BLaER1 treated with 17β-estradiol and CSF1 and Interleukin-3, amounts not matched to agents 10 nM and 100 nM (cell line): ENCODE results near the gene GPR62.

Source experiments
- H3K27ac ChIP-seq, 11 experiments: shearing (Covaris generic); formaldehyde crosslinking; 2 replicates each; pipeline ENCODE4 v1.8.1; 2022
- H3K27me3 ChIP-seq, 11 experiments: shearing (Covaris generic); formaldehyde crosslinking; 2 replicates each; pipeline ENCODE4 v1.8.1; 2022
- H3K36me3 ChIP-seq, 11 experiments: shearing (Covaris generic); formaldehyde crosslinking; 2 replicates each; pipeline ENCODE4 v1.8.1; 2022
- H3K4me1 ChIP-seq, 10 experiments: shearing (Covaris generic); formaldehyde crosslinking; 2 replicates each; pipeline ENCODE4 v1.8.1; 2022
- H3K4me2 ChIP-seq, 11 experiments: shearing (Covaris generic); formaldehyde crosslinking; 2 replicates each; pipeline ENCODE4 v1.8.1; 2022
- H3K4me3 ChIP-seq, 10 experiments: shearing (Covaris generic); formaldehyde crosslinking; 2 replicates each; pipeline ENCODE4 v1.8.1; 2022
- H3K9ac ChIP-seq, 11 experiments: shearing (Covaris generic); formaldehyde crosslinking; 2 replicates each; pipeline ENCODE4 v1.8.1; 2022
- H3K9me3 ChIP-seq, 11 experiments: shearing (Covaris generic); formaldehyde crosslinking; replicated peaks in 1 of 11; 2 replicates each; pipeline ENCODE4 v1.8.1; 2022
- H4K20me1 ChIP-seq, 11 experiments: shearing (Covaris generic); formaldehyde crosslinking; 2 replicates each; pipeline ENCODE4 v1.8.1; 2022
- Cebpa-rat ChIP-seq, 11 experiments: shearing (Covaris generic); IDR thresholded peaks; 2 replicates each; pipeline ENCODE4 v1.8.1; 2022

Gene GPR62

GRCh38 chr3:51969841-51970240 lies 14.7 kb downstream of the GPR62 start:
- Histone ChIP-seq H3K9ac (peak overlapping the region in 5 of 11 experiments; percentile 16 to 91 (median 38); a peak in 4 of 22 replicates), H3K27me3 (no peaks in the 10 kb centered on the region), H3K4me2 (peak overlapping the region; percentile 89 to 100 (median 98); a peak in 21 of 22 replicates), H3K36me3 (peaks cover 0 to 32% (median 6%) of the 10 kb centered on the region in 11 experiments; a peak in 7 of 22 replicates), H4K20me1 (peaks cover 0 to 33% (median 7%) of the 10 kb centered on the region in 11 experiments; a peak in 12 of 22 replicates), H3K4me1 (peaks cover 73 to 91% (median 89%) of the 10 kb centered on the region in 10 experiments), H3K4me3 (no peak overlapping the region), H3K9me3 (no peaks in the 10 kb centered on the region), H3K27ac (peak overlapping the region in 5 of 11 experiments; percentile 84 to 95 (median 94); a peak in 8 of 22 replicates)
- no peak for TF ChIP-seq Cebpa-rat (IDR thresholded peaks at IDR 0.05)

GRCh38 chr3:51970606-51971300 lies 15.6 kb downstream of the GPR62 start:
- no peak overlapping the region for H3K4me3 ChIP-seq
- peaks cover 73 to 91% (median 88%) of the 10 kb centered on the region in 10 experiments for H3K4me1 ChIP-seq
- H3K4me2 ChIP-seq = peak overlapping the region; percentile 5 to 98 (median 95); a peak in 20 of 22 replicates
- peaks cover 0 to 29% (median 6%) of the 10 kb centered on the region in 11 experiments; a peak in 7 of 22 replicates for H3K36me3 ChIP-seq
- H3K9me3 ChIP-seq = no peaks in the 10 kb centered on the region
- H4K20me1 ChIP-seq = peaks cover 0 to 34% (median 5%) of the 10 kb centered on the region in 11 experiments; a peak in 11 of 22 replicates
- H3K27me3 ChIP-seq = no peaks in the 10 kb centered on the region
- H3K9ac ChIP-seq = peak overlapping the region in 8 of 11 experiments; percentile 8 to 91 (median 31); a peak in 7 of 22 replicates
- no peak for TF ChIP-seq Cebpa-rat (IDR thresholded peaks at IDR 0.05)
- peak overlapping the region in 4 of 11 experiments; percentile 26 to 95 (median 94); a peak in 8 of 22 replicates for H3K27ac ChIP-seq

GRCh38 chr3:51971350-51971749 lies 16.2 kb downstream of the GPR62 start:
- Histone ChIP-seq H3K36me3 (peaks cover 0 to 29% (median 6%) of the 10 kb centered on the region in 11 experiments; a peak in 7 of 22 replicates), H3K27me3 (no peaks in the 10 kb centered on the region), H3K4me3 (no peak overlapping the region), H3K9ac (peak overlapping the region in 8 of 11 experiments; percentile 8 to 48 (median 26); a peak in 10 of 22 replicates), H3K9me3 (no peaks in the 10 kb centered on the region), H3K27ac (peak overlapping the region in 5 of 11 experiments; percentile 4 to 95 (median 26); a peak in 6 of 22 replicates), H4K20me1 (peaks cover 0 to 40% (median 5%) of the 10 kb centered on the region in 11 experiments; a peak in 11 of 22 replicates), H3K4me2 (peak overlapping the region; percentile 41 to 98 (median 95); a peak in 21 of 22 replicates), H3K4me1 (peaks cover 71 to 91% (median 88%) of the 10 kb centered on the region in 10 experiments)
- TF ChIP-seq Cebpa-rat (IDR thresholded peaks at IDR 0.05) = no peak

- H3K36me3 ChIP-seq = peaks cover 0 to 26% (median 6%) of the 10 kb centered on the region in 11 experiments; a peak in 8 of 22 replicates
- no peak for TF ChIP-seq Cebpa-rat (IDR thresholded peaks at IDR 0.05)
- peak overlapping the region; percentile 89 to 98 (median 95) for H3K4me2 ChIP-seq
- H3K4me1 ChIP-seq = peaks cover 67 to 85% (median 83%) of the 10 kb centered on the region in 10 experiments
- peak overlapping the region; percentile 45 to 92 (median 86); a peak in 21 of 22 replicates for H3K27ac ChIP-seq
- H3K9me3 ChIP-seq = no peaks in the 10 kb centered on the region
- H3K27me3 ChIP-seq = no peaks in the 10 kb centered on the region
- peak overlapping the region; percentile 81 to 91 (median 87) for H3K9ac ChIP-seq
- peaks cover 0 to 34% (median 5%) of the 10 kb centered on the region in 11 experiments; a peak in 9 of 22 replicates for H4K20me1 ChIP-seq
- H3K4me3 ChIP-seq = peak overlapping the region; percentile 69 to 92 (median 77)
Measured at GRCh38 chr3:51974277-51974962, 19.2 kb downstream of the GPR62 start.

- TF ChIP-seq Cebpa-rat (IDR thresholded peaks at IDR 0.05) = no peak
- Histone ChIP-seq H4K20me1 (peaks cover 0 to 26% (median 1%) of the 10 kb centered on the region in 11 experiments; a peak in 8 of 22 replicates), H3K27ac (peak within 1 kb of the TSS; percentile 73 to 92 (median 86); a peak in 21 of 22 replicates), H3K4me1 (peaks cover 60 to 77% (median 75%) of the 10 kb centered on the region in 10 experiments), H3K27me3 (no peaks in the 10 kb centered on the region), H3K4me3 (peak within 1 kb of the TSS; percentile 69 to 92 (median 77)), H3K9me3 (0 out of 22 replicates have a peak, but pooled peaks cover 0 to 5% (median 0%) of the 10 kb centered on the region in 11 experiments), H3K36me3 (peaks cover 0 to 26% (median 9%) of the 10 kb centered on the region in 11 experiments; a peak in 10 of 22 replicates), H3K9ac (peak within 1 kb of the TSS; percentile 81 to 91 (median 87)), H3K4me2 (peak within 1 kb of the TSS; percentile 89 to 98 (median 95))
Measured at GRCh38 chr3:51974963-51975851, 20.0 kb downstream of the GPR62 start, which contains the start of gene ABHD14A. TSS of gene ABHD14A (plus strand) at chr3:51975064. CDS start at chr3:51975136, 72 bp downstream.

GRCh38 chr3:51975852-51976549 lies 20.8 kb downstream of the GPR62 start:
- H3K27me3 ChIP-seq = no peaks in the 10 kb centered on the region
- 0 out of 22 replicates have a peak, but pooled peaks cover 0 to 7% (median 0%) of the 10 kb centered on the region in 11 experiments for H3K9me3 ChIP-seq
- peaks cover 0 to 18% (median 0%) of the 10 kb centered on the region in 11 experiments; a peak in 5 of 22 replicates for H4K20me1 ChIP-seq
- peak overlapping the region; percentile 69 to 92 (median 77); a peak in 18 of 20 replicates for H3K4me3 ChIP-seq
- TF ChIP-seq Cebpa-rat (IDR thresholded peaks at IDR 0.05) = no peak
- H3K27ac ChIP-seq = peak overlapping the region in 1 of 11 experiments; percentile 89; a peak in 1 of 22 replicates
- peaks cover 62 to 76% (median 69%) of the 10 kb centered on the region in 10 experiments for H3K4me1 ChIP-seq
- H3K4me2 ChIP-seq = peak overlapping the region; percentile 89 to 98 (median 95)
- H3K9ac ChIP-seq = peak overlapping the region in 6 of 11 experiments; percentile 82 to 90 (median 86); a peak in 8 of 22 replicates
- H3K36me3 ChIP-seq = peaks cover 0 to 26% (median 13%) of the 10 kb centered on the region in 11 experiments; a peak in 11 of 22 replicates
